Epithelial cell of proximal tubule (primary cell): Measurements from ENCODE around the gene WBP1. TPM values are rescaled to one million over a fixed set of nuclear protein-coding genes. Genes with fewer than 3 reads are reported as not detected.

Experiments
- DNase-seq: peaks from one replicate; pipeline ENCODE4 v3.0.0-alpha.2; 2011; ENCODE audit warnings: low read depth
- H3K4me3 ChIP-seq: 2 replicates; pipeline ENCODE4 v1.5.1; 2011; ENCODE audit warnings: low read depth, mild to moderate bottlenecking, low read length
- CTCF ChIP-seq: conservative IDR thresholded peaks from 2 replicates; pipeline ENCODE4 v1.5.1; 2012; ENCODE audit warnings: low read depth, mild to moderate bottlenecking, low read length
- total RNA-seq: library from RNA; depleted of rRNA; stranded (reverse); fragments of >200 nt; gene quantifications from 2 replicates; pipeline ENCODE4 v1.2.3, GENCODE V29; 2015

Gene WBP1
- total RNA-seq, 1 donor from 2014 or later = 84.3 TPM

GRCh38 chr2:74510272-74510671 is 52.0 kb downstream of the WBP1 start:
- H3K4me3 ChIP-seq = no peak overlapping the region
- no peak for DNase-seq
- no peak for TF ChIP-seq CTCF

Other genes starting within 250 kb of the WBP1 start
- gene SLC4A5, start 115.0 kb upstream of the WBP1 start, total RNA-seq = under 0.01 and 0.14 TPM in 2 replicates
- gene DCTN1, start 78.1 kb upstream of the WBP1 start, total RNA-seq = 93.1 and 96.3 TPM in 2 replicates
- 2.7 and 4.1 TPM in 2 replicates for gene C2orf81, start 36.8 kb upstream of the WBP1 start, total RNA-seq
- gene WDR54, start 36.7 kb upstream of the WBP1 start, total RNA-seq = 45.1 and 61.7 TPM in 2 replicates
- 77.3 and 85.3 TPM in 2 replicates for gene RTKN, start 16.5 kb upstream of the WBP1 start, total RNA-seq
- 5.3 and 7.0 TPM in 2 replicates for gene INO80B, start 3.4 kb upstream of the WBP1 start, total RNA-seq
- 63.1 and 83.1 TPM in 2 replicates for gene MOGS, start 6.9 kb downstream of the WBP1 start, total RNA-seq
- 34.2 and 61.1 TPM in 2 replicates for gene MRPL53, start 14.2 kb downstream of the WBP1 start, total RNA-seq
- gene CCDC142, start 24.6 kb downstream of the WBP1 start, total RNA-seq = 3.9 and 5.8 TPM in 2 replicates
- gene TTC31, start 24.6 kb downstream of the WBP1 start, total RNA-seq = 13.5 and 20.9 TPM in 2 replicates
- 1.3 and 1.7 TPM in 2 replicates for gene LBX2, start 41.2 kb downstream of the WBP1 start, total RNA-seq
- gene PCGF1, start 49.3 kb downstream of the WBP1 start, total RNA-seq = 16.3 and 21.6 TPM in 2 replicates
- not detected in 2 replicates for gene TLX2, start 56.0 kb downstream of the WBP1 start, total RNA-seq
- gene DQX1, start 67.8 kb downstream of the WBP1 start, total RNA-seq = not detected in 2 replicates
- 86.4 and 136 TPM in 2 replicates for gene AUP1, start 71.3 kb downstream of the WBP1 start, total RNA-seq
- 25.1 and 42.0 TPM in 2 replicates for gene HTRA2, start 71.5 kb downstream of the WBP1 start, total RNA-seq
- gene LOXL3, start 95.5 kb downstream of the WBP1 start, total RNA-seq = 5.9 and 6.6 TPM in 2 replicates
- 30.5 and 35.7 TPM in 2 replicates for gene DOK1, start 96.3 kb downstream of the WBP1 start, total RNA-seq
- 1.7 and 2.5 TPM in 2 replicates for gene M1AP, start 189.9 kb downstream of the WBP1 start, total RNA-seq
- gene SEMA4F, start 195.8 kb downstream of the WBP1 start, total RNA-seq = 10.3 and 13.8 TPM in 2 replicates